ENCODE measurements around the gene CBARP. TPM values are rescaled to one million over a fixed set of nuclear protein-coding genes. Genes with fewer than 3 reads are reported as not detected.
"Not testable (repeated sequence)": the region's sequence is repeated elsewhere in the genome, so short reads cannot be mapped to it uniquely, and the experiment has no call there.

Gene CBARP
- total RNA-seq, 1 donor from 2014 or later = 2.9 TPM

DNA sequence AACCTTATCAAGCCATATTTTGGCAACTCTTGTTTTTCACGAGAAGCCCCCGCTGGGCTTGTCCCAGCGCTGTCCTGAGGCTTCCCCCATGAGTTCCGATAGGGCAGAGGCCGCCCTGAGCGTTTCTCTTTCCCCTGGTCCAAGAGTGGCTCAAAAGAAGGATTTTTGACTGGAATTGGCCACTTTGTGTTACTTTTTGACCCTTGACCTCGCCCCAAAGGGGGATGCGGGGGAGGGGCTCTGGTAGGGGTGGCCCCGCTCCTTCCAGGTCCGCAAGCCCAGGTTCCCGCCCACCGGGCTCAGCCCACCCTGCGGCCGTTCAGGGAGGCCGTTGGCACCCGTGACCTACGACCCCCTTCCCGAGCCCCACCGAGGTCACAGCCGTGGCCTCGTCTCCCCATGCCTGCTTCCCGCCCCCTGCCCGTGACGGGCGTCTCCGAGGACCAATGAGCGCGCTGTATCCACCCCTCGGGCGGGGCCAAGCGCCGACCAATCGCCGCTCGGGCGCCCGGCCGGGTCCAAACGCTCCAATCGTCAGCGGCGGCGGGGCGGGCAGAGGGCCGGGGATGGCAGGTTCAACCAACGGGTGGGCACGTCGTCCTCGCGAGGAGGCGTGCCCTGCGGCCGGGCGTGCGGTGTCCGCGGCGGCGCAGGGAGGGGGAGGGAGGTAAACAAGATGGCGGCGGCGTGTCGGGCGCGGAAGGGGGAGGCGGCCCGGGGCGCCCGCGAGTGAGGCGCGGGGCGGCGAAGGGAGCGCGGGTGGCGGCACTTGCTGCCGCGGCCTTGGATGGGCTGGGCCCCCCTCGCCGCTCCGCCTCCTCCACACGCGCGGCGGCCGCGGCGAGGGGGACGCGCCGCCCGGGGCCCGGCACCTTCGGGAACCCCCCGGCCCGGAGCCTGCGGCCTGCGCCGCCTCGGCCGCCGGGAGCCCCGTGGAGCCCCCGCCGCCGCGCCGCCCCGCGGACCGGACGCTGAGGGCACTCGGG is 32.4 kb downstream of the CBARP start, which contains the start of gene STK11:
Gene STK11, plus strand, starts transcription at position 665 of the 986 bp plus-strand sequence. CDS start 1,136 bp downstream, outside the sequence.
- DNase-seq (ENCODE audit: low read depth) = peak; percentile 82
- peak within 1 kb of the TSS; percentile 69 for H3K4me3 ChIP-seq (ENCODE audit: low read depth, low read length)
- H3K27me3 ChIP-seq (ENCODE audit: control insufficient read depth, insufficient read depth, low read length) = no peaks in the 10 kb centered on the region
- no peak for FAIRE-seq
- TF ChIP-seq, protein P1, sequence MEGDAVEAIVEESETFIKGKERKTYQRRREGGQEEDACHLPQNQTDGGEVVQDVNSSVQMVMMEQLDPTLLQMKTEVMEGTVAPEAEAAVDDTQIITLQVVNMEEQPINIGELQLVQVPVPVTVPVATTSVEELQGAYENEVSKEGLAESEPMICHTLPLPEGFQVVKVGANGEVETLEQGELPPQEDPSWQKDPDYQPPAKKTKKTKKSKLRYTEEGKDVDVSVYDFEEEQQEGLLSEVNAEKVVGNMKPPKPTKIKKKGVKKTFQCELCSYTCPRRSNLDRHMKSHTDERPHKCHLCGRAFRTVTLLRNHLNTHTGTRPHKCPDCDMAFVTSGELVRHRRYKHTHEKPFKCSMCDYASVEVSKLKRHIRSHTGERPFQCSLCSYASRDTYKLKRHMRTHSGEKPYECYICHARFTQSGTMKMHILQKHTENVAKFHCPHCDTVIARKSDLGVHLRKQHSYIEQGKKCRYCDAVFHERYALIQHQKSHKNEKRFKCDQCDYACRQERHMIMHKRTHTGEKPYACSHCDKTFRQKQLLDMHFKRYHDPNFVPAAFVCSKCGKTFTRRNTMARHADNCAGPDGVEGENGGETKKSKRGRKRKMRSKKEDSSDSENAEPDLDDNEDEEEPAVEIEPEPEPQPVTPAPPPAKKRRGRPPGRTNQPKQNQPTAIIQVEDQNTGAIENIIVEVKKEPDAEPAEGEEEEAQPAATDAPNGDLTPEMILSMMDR (IDR thresholded peaks at IDR 0.05; ENCODE audit: insufficient read depth, low read length, severe bottlenecking) = no peak
- H3K36me3 ChIP-seq (ENCODE audit: control insufficient read depth, insufficient read depth, low read length) = peaks cover 4% of the 10 kb centered on the region

DNA sequence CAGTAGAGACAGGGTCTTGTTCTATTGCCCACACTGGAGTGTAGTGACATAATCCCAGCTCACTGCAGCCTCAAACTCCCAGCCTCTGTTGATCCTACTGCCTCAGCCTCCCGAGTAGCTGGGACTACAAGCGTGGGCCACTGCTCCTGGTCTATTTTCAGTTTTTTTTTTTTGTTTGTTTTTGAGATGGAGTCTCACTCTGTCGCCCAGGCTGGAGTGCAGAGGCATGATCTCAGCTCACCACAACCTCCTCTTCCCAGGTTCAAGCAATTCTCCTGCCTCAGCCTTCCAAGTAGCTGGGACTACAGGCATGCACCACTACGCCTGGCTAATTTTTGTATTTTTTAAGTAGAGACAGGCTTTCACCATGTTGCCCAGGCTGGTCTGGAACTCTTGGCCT is 37.2 kb downstream of the CBARP start:
- not testable (repeated sequence) for H3K36me3 ChIP-seq (ENCODE audit: control insufficient read depth, insufficient read depth, low read length); H3K4me3 ChIP-seq (ENCODE audit: low read depth, low read length); FAIRE-seq; H3K27me3 ChIP-seq (ENCODE audit: control insufficient read depth, insufficient read depth, low read length); DNase-seq (ENCODE audit: low read depth)

DNA sequence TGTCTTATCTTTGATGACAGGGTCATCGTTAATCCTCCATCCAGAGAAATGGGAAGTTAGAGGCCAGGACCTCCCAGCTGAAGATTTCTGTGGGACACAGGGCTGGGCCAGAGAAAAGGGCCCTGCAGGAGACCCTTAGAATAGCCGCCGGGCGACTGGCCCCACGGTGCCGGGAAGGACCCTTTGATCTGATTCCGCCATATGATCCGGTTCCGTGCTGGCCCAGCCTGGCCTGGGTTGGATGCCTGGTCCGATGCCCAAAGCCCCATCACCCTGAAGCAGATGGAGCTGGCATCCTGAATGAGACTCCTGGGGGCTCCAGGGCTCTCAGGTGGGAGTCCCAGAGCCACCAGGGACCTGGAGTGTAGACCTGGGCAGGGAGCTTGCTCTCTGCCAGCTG is 38.3 kb downstream of the CBARP start:
- Histone ChIP-seq H3K4me3 (ENCODE audit: low read depth, low read length) (no peak overlapping the region), H3K27me3 (ENCODE audit: control insufficient read depth, insufficient read depth, low read length) (no peaks in the 10 kb centered on the region), H3K36me3 (ENCODE audit: control insufficient read depth, insufficient read depth, low read length) (no peaks in the 10 kb centered on the region)
- DNase-seq (ENCODE audit: low read depth) (no peak), FAIRE-seq (no peak)
- TF ChIP-seq, protein P1 (IDR thresholded peaks at IDR 0.05; ENCODE audit: insufficient read depth, low read length, severe bottlenecking) = no peak

DNA sequence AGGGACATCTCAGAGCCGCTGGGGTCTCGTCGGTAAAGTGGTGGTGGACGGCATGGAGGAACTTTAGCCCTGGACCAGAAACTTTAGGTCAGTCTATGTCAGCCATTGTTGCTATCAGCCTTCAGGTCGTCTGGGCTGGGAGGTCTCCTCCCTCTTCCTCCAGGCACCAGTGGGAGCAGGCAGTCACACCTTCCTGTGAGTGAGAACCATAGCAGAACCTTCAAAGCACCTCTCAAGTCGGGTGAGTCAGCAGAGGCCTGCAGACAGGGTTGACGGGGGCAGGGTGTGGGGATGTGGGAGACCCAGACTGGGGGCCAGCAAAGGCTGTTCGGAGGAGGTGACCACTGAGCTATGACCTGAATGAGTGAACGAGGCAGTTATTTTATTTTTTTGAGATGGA is 48.4 kb downstream of the CBARP start:
- peak; percentile 63 for DNase-seq (ENCODE audit: low read depth)
- H3K27me3 ChIP-seq (ENCODE audit: control insufficient read depth, insufficient read depth, low read length) = no peaks in the 10 kb centered on the region
- H3K36me3 ChIP-seq (ENCODE audit: control insufficient read depth, insufficient read depth, low read length) = no peaks in the 10 kb centered on the region
- H3K4me3 ChIP-seq (ENCODE audit: low read depth, low read length) = no peak overlapping the region
- TF ChIP-seq, protein P1 (IDR thresholded peaks at IDR 0.05; ENCODE audit: insufficient read depth, low read length, severe bottlenecking) = no peak
- no peak for FAIRE-seq

DNA sequence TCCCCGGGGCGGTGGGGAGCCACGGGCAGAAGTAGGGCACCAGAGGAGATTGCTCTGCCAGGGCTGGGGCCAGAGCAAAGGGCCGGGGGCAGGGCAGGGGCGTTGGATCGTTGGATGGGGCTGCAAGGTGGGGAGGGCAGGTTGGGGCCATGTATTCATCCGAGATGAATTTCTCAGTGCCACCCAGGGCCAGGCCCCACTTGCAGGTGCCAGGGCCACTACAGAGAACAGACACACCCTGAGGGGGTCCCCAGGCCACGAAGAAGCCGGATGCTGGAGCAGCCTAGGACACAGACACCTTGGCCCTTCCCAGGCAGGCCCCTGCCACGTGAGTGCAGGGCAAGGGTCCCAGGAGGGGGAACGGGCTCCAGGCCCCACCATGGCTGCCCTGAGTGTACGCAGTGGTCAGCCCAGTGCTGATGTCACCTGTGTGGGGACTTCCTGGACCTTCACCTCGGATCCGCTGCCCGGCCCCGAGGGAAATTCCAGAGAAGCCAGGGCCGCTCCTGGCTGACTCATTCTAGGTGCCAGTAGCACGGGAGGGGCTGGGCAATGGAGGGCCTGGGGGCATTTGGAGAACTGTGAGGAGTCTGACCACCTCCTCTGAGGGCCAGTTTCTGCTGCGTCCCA is 54.1 kb downstream of the CBARP start:
- DNase-seq (ENCODE audit: low read depth) (peak; percentile 75), FAIRE-seq (no peak)
- H3K4me3 ChIP-seq (ENCODE audit: low read depth, low read length) = no peak overlapping the region
- TF ChIP-seq, protein P1 (IDR thresholded peaks at IDR 0.05; ENCODE audit: insufficient read depth, low read length, severe bottlenecking) = no peak
- no peaks in the 10 kb centered on the region for H3K27me3 ChIP-seq (ENCODE audit: control insufficient read depth, insufficient read depth, low read length)
- H3K36me3 ChIP-seq (ENCODE audit: control insufficient read depth, insufficient read depth, low read length) = no peaks in the 10 kb centered on the region

DNA sequence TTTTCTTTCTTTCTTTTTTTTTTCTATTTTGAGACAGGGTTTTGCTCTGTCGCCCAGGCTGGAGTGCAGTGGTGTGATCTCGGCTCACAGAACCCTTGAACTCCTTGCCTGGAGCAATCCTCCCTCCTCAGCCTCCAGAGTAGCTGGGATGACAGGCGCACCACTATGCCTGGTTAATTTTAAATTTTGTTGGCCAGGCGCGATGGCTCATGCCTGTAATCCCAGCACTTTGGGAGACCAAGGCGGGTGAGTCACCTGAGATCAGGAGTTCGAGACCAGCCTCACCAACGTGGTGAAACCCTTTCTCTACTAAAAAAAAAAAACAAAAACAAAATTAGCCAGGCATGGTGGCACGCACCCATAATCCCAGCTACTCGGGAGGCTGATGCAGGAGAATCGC is 55.1 kb downstream of the CBARP start:
- TF ChIP-seq, protein P1 (IDR thresholded peaks at IDR 0.05; ENCODE audit: insufficient read depth, low read length, severe bottlenecking) = no peak
- no peak for FAIRE-seq
- Histone ChIP-seq H3K36me3 (ENCODE audit: control insufficient read depth, insufficient read depth, low read length) (no peaks in the 10 kb centered on the region), H3K4me3 (ENCODE audit: low read depth, low read length) (no peak overlapping the region), H3K27me3 (ENCODE audit: control insufficient read depth, insufficient read depth, low read length) (no peaks in the 10 kb centered on the region)
- peak; percentile 59 for DNase-seq (ENCODE audit: low read depth)
